GM12878 (cell line): ENCODE measurements around the gene DBN1. TPM values are rescaled to one million over a fixed set of nuclear protein-coding genes. Genes with fewer than 3 reads are reported as not detected.

Experiments used
- BCL11A ChIP-seq: IDR thresholded peaks from 2 replicates; pipeline ENCODE4 v1.6.1; 2011; ENCODE audit warnings: low read depth, low read length
- BHLHE40 ChIP-seq, 2 experiments: fragments of 450-650 bp in 1 of 2; IDR thresholded peaks; 2 replicates each; pipeline ENCODE4 v1.6.1; 2011 to 2017; ENCODE audit warnings: low read depth in 2 of 2, borderline replicate concordance in 1 of 2, improper control_type of control experiment in 1 of 2, low read length in 1 of 2, mild to moderate bottlenecking in 1 of 2
- CBX5 ChIP-seq: sonication (generic); IDR thresholded peaks from 2 replicates; pipeline ENCODE4 v1.6.1; 2016; ENCODE audit warnings: low read depth, moderate library complexity, mild to moderate bottlenecking, inconsistent platforms
- CREM ChIP-seq: IDR thresholded peaks from 2 replicates; pipeline ENCODE4 v1.6.1; 2014; ENCODE audit warnings: antibody characterized with exemption, low read depth
- E2F4 ChIP-seq: IDR thresholded peaks from 2 replicates; pipeline ENCODE4 v1.6.1; 2012; ENCODE audit warnings: low read depth, low read length, improper control_type of control experiment
- EED ChIP-seq: sonication (generic); IDR thresholded peaks from 2 replicates; pipeline ENCODE4 v1.6.1; 2016; ENCODE audit warnings: antibody characterized with exemption, low read depth
- ELK1 ChIP-seq: IDR thresholded peaks from 2 replicates; pipeline ENCODE4 v1.6.1; 2012; ENCODE audit warnings: low read depth, low read length, improper control_type of control experiment
- ETV6 ChIP-seq, 2 experiments: fragments of 450-650 bp in 1 of 2; IDR thresholded peaks in 1 of 2; conservative IDR thresholded peaks in 1 of 2; 2 replicates each; pipeline ENCODE4 v1.6.1; 2014; ENCODE audit warnings: antibody characterized with exemption in 1 of 2, borderline replicate concordance in 1 of 2, low read depth in 1 of 2, mild to moderate bottlenecking in 1 of 2, moderate library complexity in 1 of 2
- FOS ChIP-seq: IDR thresholded peaks from 3 replicates; pipeline ENCODE4 v1.6.1; 2011; ENCODE audit warnings: borderline replicate concordance; ENCODE audit not compliant: insufficient read length; ENCODE audit errors: extremely low read depth
- HCFC1 ChIP-seq: fragments of 150-350 bp; IDR thresholded peaks from 2 replicates; pipeline ENCODE4 v1.6.1; 2014; ENCODE audit warnings: low read length
- HDAC2 ChIP-seq: fragments of 200-600 bp; sonication (generic); IDR thresholded peaks from 2 replicates; pipeline ENCODE4 v1.6.1; 2017
- IRF4 ChIP-seq: IDR thresholded peaks from 2 replicates; pipeline ENCODE4 v1.6.1; 2011; ENCODE audit warnings: low read depth, low read length
- KAT2A ChIP-seq: conservative IDR thresholded peaks from 2 replicates; pipeline ENCODE4 v1.6.1; 2011; ENCODE audit warnings: low read depth, low read length; ENCODE audit not compliant: control insufficient read depth
- KLF5 ChIP-seq: fragments of 450-650 bp; IDR thresholded peaks from 2 replicates; pipeline ENCODE4 v1.6.1; 2014; ENCODE audit warnings: mild to moderate bottlenecking; ENCODE audit not compliant: partially characterized antibody
- NBN ChIP-seq: fragments of 450-650 bp; IDR thresholded peaks from 2 replicates; pipeline ENCODE4 v1.6.1; 2016
- NFXL1 ChIP-seq: fragments of 450-650 bp; IDR thresholded peaks from 2 replicates; pipeline ENCODE4 v1.6.1; 2017; ENCODE audit warnings: antibody characterized with exemption, mild to moderate bottlenecking, borderline replicate concordance
- NFYA ChIP-seq: IDR thresholded peaks from 2 replicates; pipeline ENCODE4 v1.6.1; 2011; ENCODE audit warnings: low read depth, mild to moderate bottlenecking, low read length, improper control_type of control experiment, borderline replicate concordance
- NR2C1 ChIP-seq: fragments of 450-650 bp; IDR thresholded peaks from 2 replicates; pipeline ENCODE4 v1.6.1; 2017; ENCODE audit warnings: antibody characterized with exemption, mild to moderate bottlenecking, moderate library complexity
- NR2F1 ChIP-seq: fragments of 450-650 bp; conservative IDR thresholded peaks from 2 replicates; pipeline ENCODE4 v1.6.1; 2017; ENCODE audit warnings: mild to moderate bottlenecking
- RBBP5 ChIP-seq: fragments of 200-600 bp; sonication (generic); conservative IDR thresholded peaks from 2 replicates; pipeline ENCODE4 v1.6.1; 2016
- RFX5 ChIP-seq: IDR thresholded peaks from 2 replicates; pipeline ENCODE4 v1.6.1; 2011; ENCODE audit warnings: low read depth, low read length, improper control_type of control experiment
- RUNX3 ChIP-seq: IDR thresholded peaks from 2 replicates; pipeline ENCODE4 v1.6.1; 2012; ENCODE audit warnings: low read length, inconsistent platforms
- SMAD5 ChIP-seq: IDR thresholded peaks from 2 replicates; pipeline ENCODE4 v1.6.1; 2016; ENCODE audit warnings: antibody characterized with exemption, low read depth
- YBX1 ChIP-seq: fragments of 450-650 bp; IDR thresholded peaks from 2 replicates; pipeline ENCODE4 v1.6.1; 2016; ENCODE audit warnings: antibody characterized with exemption
- ZBTB33 ChIP-seq: fragments of 450-650 bp; IDR thresholded peaks from 2 replicates; pipeline ENCODE4 v1.6.1; 2017; ENCODE audit warnings: mild to moderate bottlenecking
- ZSCAN29 ChIP-seq: fragments of 450-650 bp; IDR thresholded peaks from 2 replicates; pipeline ENCODE4 v1.6.1; 2017; ENCODE audit warnings: mild to moderate bottlenecking, moderate library complexity
- polyA plus RNA-seq, 11 experiments: library from polyadenylated mRNA; depleted of rRNA in 4 of 11; unstranded in 6 of 11; stranded (reverse) in 5 of 11; fragments of >200 nt; fragmentation: Nextera tagmentation in 4 of 11; fragmentation: Illumina TruSeq in 1 of 11; extraction: Ambion mirVana in 4 of 11; extraction: Trizol in 1 of 11; gene quantifications; 1 replicate in 1 of 11; 2 replicates in 10 of 11; pipeline versions ENCODE4 v1.2.1 to v1.2.3, GENCODE V29; 2011 to 2016; ENCODE audit warnings: inconsistent platforms in 2 of 11, missing spikeins in 2 of 11, low read depth in 1 of 11
- total RNA-seq, 4 experiments: library from RNA; depleted of rRNA in 3 of 4; stranded (reverse); fragments of >200 nt in 3 of 4; fragmentation: Illumina TruSeq in 1 of 4; extraction: Trizol in 1 of 4; gene quantifications; 2 replicates each; pipeline versions ENCODE4 v1.2.1 to v1.2.3, GENCODE V29; 2013 to 2021

DBN1 gene
- total and polyA plus RNA-seq, 10 of the 15 experiments (the other 5 are each of a cell fraction or from before 2014, with no cell fraction given): 0.18 to 81.0 (median 27.9) TPM

GRCh38 chr5:177501874-177502678 is 28.6 kb upstream of the DBN1 start (continued):
- TF ChIP-seq E2F4 (no peak), NR2C1 (no peak), ZBTB33 (no peak), FOS (no peak), YBX1 (no peak), EED (peak; percentile 85), ELK1 (no peak), BCL11A (peak; percentile 93), NBN (peak; percentile 99), CREM (peak; percentile 53; the same call in 1 of the 2 replicates), HDAC2 (no peak), RUNX3 (no peak), NFXL1 (peak; percentile 97), SMAD5 (no peak), RBBP5 (no peak), ZSCAN29 (no peak), KAT2A (no peak), BHLHE40 (IDR thresholded peaks at IDR 0.05; ENCODE audit: borderline replicate concordance in 1 of 2, low read depth in 2 of 2, low read length in 1 of 2) (peak; percentile 51 to 82; a peak in 3 of 4 replicates), RFX5 (0 out of 2 replicates have a peak, but pooled peaks have one; percentile 5), KLF5 (no peak), CBX5 (no peak), HCFC1 (no peak), ETV6 (conservative IDR thresholded peaks at IDR 0.05 in 1 of 2, IDR thresholded peaks at IDR 0.05 in 1 of 2; ENCODE audit: borderline replicate concordance in 1 of 2, low read depth in 1 of 2) (no peak), NFYA (no peak), NR2F1 (peak; percentile 97), IRF4 (peak; percentile 67)
